ENCODE measurements around the gene COG7. TPM values are rescaled to one million over a fixed set of nuclear protein-coding genes. Genes with fewer than 3 reads are reported as not detected.
"Not testable (repeated sequence)": the region's sequence is repeated elsewhere in the genome, so short reads cannot be mapped to it uniquely, and the experiment has no call there.

The COG7 gene
- total RNA-seq, 1 experiment from 2014 or later = 12.3 TPM

- no peak for DNase-seq
- Histone ChIP-seq H3K36me3 (peaks cover 66% of the 10 kb centered on the region), H3K27ac (no peak overlapping the region), H3K4me1 (no peaks in the 10 kb centered on the region), H3K9me3 (replicated peaks) (no peaks in the 10 kb centered on the region), H3K4me3 (no peak overlapping the region), H3K27me3 (no peaks in the 10 kb centered on the region)
These were observed 32.2 kb upstream of the COG7 start for GRCh38 chr16:23485257-23485614.

GRCh38 chr16:23484510-23485256 is 31.7 kb upstream of the COG7 start:
- Histone ChIP-seq H3K9me3 (replicated peaks) (no peaks in the 10 kb centered on the region), H3K4me3 (no peak overlapping the region), H3K36me3 (peaks cover 67% of the 10 kb centered on the region), H3K27me3 (no peaks in the 10 kb centered on the region), H3K4me1 (no peaks in the 10 kb centered on the region), H3K27ac (no peak overlapping the region)
- no peak for DNase-seq

GRCh38 chr16:23483492-23483891 is 30.5 kb upstream of the COG7 start:
- peaks cover 67% of the 10 kb centered on the region for H3K36me3 ChIP-seq
- H3K27ac ChIP-seq; DNase-seq; H3K9me3 ChIP-seq (replicated peaks); H3K27me3 ChIP-seq; H3K4me3 ChIP-seq; H3K4me1 ChIP-seq: not testable (repeated sequence)

GRCh38 chr16:23482778-23483177 is 29.8 kb upstream of the COG7 start:
- Histone ChIP-seq H3K27ac (no peak overlapping the region), H3K9me3 (replicated peaks) (no peaks in the 10 kb centered on the region), H3K4me1 (no peaks in the 10 kb centered on the region), H3K36me3 (peaks cover 65% of the 10 kb centered on the region), H3K27me3 (no peaks in the 10 kb centered on the region), H3K4me3 (no peak overlapping the region)
- DNase-seq = no peak

- Histone ChIP-seq H3K27me3 (no peaks in the 10 kb centered on the region), H3K9me3 (replicated peaks) (no peaks in the 10 kb centered on the region), H3K27ac (no peak overlapping the region), H3K4me1 (no peaks in the 10 kb centered on the region), H3K36me3 (peaks cover 69% of the 10 kb centered on the region), H3K4me3 (no peak overlapping the region)
- no peak for DNase-seq
These were observed 27.3 kb upstream of the COG7 start for GRCh38 chr16:23480257-23480656.

GRCh38 chr16:23479138-23479537 is 26.1 kb upstream of the COG7 start:
- Histone ChIP-seq H3K9me3 (replicated peaks) (no peaks in the 10 kb centered on the region), H3K4me3 (no peak overlapping the region), H3K27ac (no peak overlapping the region), H3K27me3 (no peaks in the 10 kb centered on the region), H3K36me3 (peaks cover 64% of the 10 kb centered on the region), H3K4me1 (no peaks in the 10 kb centered on the region)
- no peak for DNase-seq

- Histone ChIP-seq H3K4me1 (no peaks in the 10 kb centered on the region), H3K27ac (no peak overlapping the region), H3K9me3 (replicated peaks) (no peaks in the 10 kb centered on the region), H3K4me3 (no peak overlapping the region), H3K27me3 (no peaks in the 10 kb centered on the region), H3K36me3 (peaks cover 70% of the 10 kb centered on the region)
- DNase-seq = no peak
These were observed 25.6 kb upstream of the COG7 start for GRCh38 chr16:23478566-23478965.

- DNase-seq = no peak
- Histone ChIP-seq H3K4me1 (no peaks in the 10 kb centered on the region), H3K27ac (no peak overlapping the region), H3K27me3 (no peaks in the 10 kb centered on the region), H3K4me3 (no peak overlapping the region), H3K36me3 (peaks cover 67% of the 10 kb centered on the region), H3K9me3 (replicated peaks) (no peaks in the 10 kb centered on the region)
These were observed 23.3 kb upstream of the COG7 start for GRCh38 chr16:23476289-23476688.

GRCh38 chr16:23469814-23470213 is 16.8 kb upstream of the COG7 start:
- no peak overlapping the region for H3K27ac ChIP-seq
- no peaks in the 10 kb centered on the region for H3K27me3 ChIP-seq
- H3K4me1 ChIP-seq = no peaks in the 10 kb centered on the region
- H3K36me3 ChIP-seq = peaks cover 55% of the 10 kb centered on the region
- no peak overlapping the region for H3K4me3 ChIP-seq
- H3K9me3 ChIP-seq (replicated peaks) = no peaks in the 10 kb centered on the region
- DNase-seq = no peak

- no peaks in the 10 kb centered on the region for H3K9me3 ChIP-seq (replicated peaks)
- DNase-seq = no peak
- no peaks in the 10 kb centered on the region for H3K27me3 ChIP-seq
- no peaks in the 10 kb centered on the region for H3K4me1 ChIP-seq
- H3K4me3 ChIP-seq = no peak overlapping the region
- no peak overlapping the region for H3K27ac ChIP-seq
- H3K36me3 ChIP-seq = peaks cover 35% of the 10 kb centered on the region
These were observed 13.3 kb upstream of the COG7 start for GRCh38 chr16:23466162-23466885.

GRCh38 chr16:23465179-23465578 is 12.2 kb upstream of the COG7 start:
- H3K36me3 ChIP-seq = peaks cover 30% of the 10 kb centered on the region
- H3K27ac ChIP-seq = no peak overlapping the region
- no peaks in the 10 kb centered on the region for H3K27me3 ChIP-seq
- DNase-seq = no peak
- H3K4me1 ChIP-seq = no peaks in the 10 kb centered on the region
- no peak overlapping the region for H3K4me3 ChIP-seq
- H3K9me3 ChIP-seq (replicated peaks) = no peaks in the 10 kb centered on the region

- H3K4me3 ChIP-seq = no peak overlapping the region
- no peak overlapping the region for H3K27ac ChIP-seq
- peaks cover 20% of the 10 kb centered on the region for H3K36me3 ChIP-seq
- H3K9me3 ChIP-seq (replicated peaks) = no peaks in the 10 kb centered on the region
- H3K27me3 ChIP-seq = no peaks in the 10 kb centered on the region
- no peaks in the 10 kb centered on the region for H3K4me1 ChIP-seq
- no peak for DNase-seq
These were observed 11.2 kb upstream of the COG7 start for GRCh38 chr16:23464196-23464595.

GRCh38 chr16:23462994-23463393 is 10.0 kb upstream of the COG7 start:
- not testable (repeated sequence) for H3K4me3 ChIP-seq; H3K4me1 ChIP-seq; DNase-seq; H3K27me3 ChIP-seq; H3K9me3 ChIP-seq (replicated peaks); H3K27ac ChIP-seq
- H3K36me3 ChIP-seq = peaks cover 14% of the 10 kb centered on the region

- H3K9me3 ChIP-seq (replicated peaks) = no peaks in the 10 kb centered on the region
- no peak for DNase-seq
- peaks cover 4% of the 10 kb centered on the region; the same call in 1 of the 2 replicates for H3K4me1 ChIP-seq
- H3K36me3 ChIP-seq = no peaks in the 10 kb centered on the region; the same call in 1 of the 2 replicates
- H3K27ac ChIP-seq = no peak overlapping the region
- H3K4me3 ChIP-seq = peak overlapping the region; percentile 80
- no peaks in the 10 kb centered on the region for H3K27me3 ChIP-seq
These were observed 506 bp upstream of the COG7 start for GRCh38 chr16:23453338-23454052.

- Histone ChIP-seq H3K4me3 (peak overlapping the region; percentile 80), H3K27ac (peak overlapping the region; percentile 63), H3K27me3 (no peaks in the 10 kb centered on the region), H3K9me3 (replicated peaks) (no peaks in the 10 kb centered on the region), H3K4me1 (peaks cover 4% of the 10 kb centered on the region; the same call in 1 of the 2 replicates), H3K36me3 (no peaks in the 10 kb centered on the region; the same call in 1 of the 2 replicates)
- no peak for DNase-seq
These were observed 793 bp downstream of the COG7 start for GRCh38 chr16:23452221-23452571.
